ENCODE results near the gene KRTAP6-3.

Gene KRTAP6-3

DNA sequence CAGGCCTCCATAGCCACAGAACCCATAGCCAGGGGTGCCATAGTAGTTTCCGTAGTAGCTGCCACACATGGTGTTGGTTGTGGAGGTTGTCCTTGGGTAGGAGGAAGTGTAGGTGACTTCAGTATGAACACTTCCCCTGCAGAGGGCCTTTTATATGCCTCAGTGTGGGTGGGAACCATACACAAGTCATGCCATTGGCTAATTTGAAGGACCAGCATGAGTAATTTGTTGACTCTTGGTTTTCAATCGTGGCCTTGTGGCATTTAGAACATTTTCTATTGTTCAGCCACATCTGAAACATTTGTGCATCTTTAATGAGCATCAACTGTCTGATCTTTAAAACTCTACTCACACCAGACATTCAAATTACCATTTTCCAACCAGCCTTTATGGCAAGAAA, 21.6 kb downstream of the KRTAP6-3 start, which contains the start of gene KRTAP6-1:
Gene KRTAP6-1 (minus strand): TSS at position 95 of the 400 bp plus-strand sequence. CDS start 26 bp downstream, at position 69.
- Histone ChIP-seq H3K4me3 (ENCODE audit: low read depth, low read length) (no peak within 1 kb of the TSS), H3K36me3 (replicated peaks) (no peaks in the 10 kb centered on the region), H3K27me3 (replicated peaks) (no peaks in the 10 kb centered on the region), H3K27ac (no peak within 1 kb of the TSS)
- DNase-seq: no peak
- TF ChIP-seq, protein P1, sequence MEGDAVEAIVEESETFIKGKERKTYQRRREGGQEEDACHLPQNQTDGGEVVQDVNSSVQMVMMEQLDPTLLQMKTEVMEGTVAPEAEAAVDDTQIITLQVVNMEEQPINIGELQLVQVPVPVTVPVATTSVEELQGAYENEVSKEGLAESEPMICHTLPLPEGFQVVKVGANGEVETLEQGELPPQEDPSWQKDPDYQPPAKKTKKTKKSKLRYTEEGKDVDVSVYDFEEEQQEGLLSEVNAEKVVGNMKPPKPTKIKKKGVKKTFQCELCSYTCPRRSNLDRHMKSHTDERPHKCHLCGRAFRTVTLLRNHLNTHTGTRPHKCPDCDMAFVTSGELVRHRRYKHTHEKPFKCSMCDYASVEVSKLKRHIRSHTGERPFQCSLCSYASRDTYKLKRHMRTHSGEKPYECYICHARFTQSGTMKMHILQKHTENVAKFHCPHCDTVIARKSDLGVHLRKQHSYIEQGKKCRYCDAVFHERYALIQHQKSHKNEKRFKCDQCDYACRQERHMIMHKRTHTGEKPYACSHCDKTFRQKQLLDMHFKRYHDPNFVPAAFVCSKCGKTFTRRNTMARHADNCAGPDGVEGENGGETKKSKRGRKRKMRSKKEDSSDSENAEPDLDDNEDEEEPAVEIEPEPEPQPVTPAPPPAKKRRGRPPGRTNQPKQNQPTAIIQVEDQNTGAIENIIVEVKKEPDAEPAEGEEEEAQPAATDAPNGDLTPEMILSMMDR (IDR thresholded peaks at IDR 0.05; ENCODE audit: low read depth, low read length, missing control alignments): no peak
- in situ Hi-C loops (cut with HindIII; ENCODE audit: low pct_ligation_motif_present, low sequenced_read_pairs): no loop called here

- H3K27ac ChIP-seq: no peak overlapping the region
- in situ Hi-C loops (cut with HindIII; ENCODE audit: low pct_ligation_motif_present, low sequenced_read_pairs): no loop called here
- no peaks in the 10 kb centered on the region for H3K36me3 ChIP-seq (replicated peaks)
- TF ChIP-seq, protein P1 (IDR thresholded peaks at IDR 0.05; ENCODE audit: low read depth, low read length, missing control alignments): no peak
- no peak for DNase-seq
- H3K4me3 ChIP-seq (ENCODE audit: low read depth, low read length): no peak overlapping the region
- H3K27me3 ChIP-seq (replicated peaks): no peaks in the 10 kb centered on the region
These were observed 23.0 kb downstream of the KRTAP6-3 start for GRCh38 chr21:30615199-30615598.

DNA sequence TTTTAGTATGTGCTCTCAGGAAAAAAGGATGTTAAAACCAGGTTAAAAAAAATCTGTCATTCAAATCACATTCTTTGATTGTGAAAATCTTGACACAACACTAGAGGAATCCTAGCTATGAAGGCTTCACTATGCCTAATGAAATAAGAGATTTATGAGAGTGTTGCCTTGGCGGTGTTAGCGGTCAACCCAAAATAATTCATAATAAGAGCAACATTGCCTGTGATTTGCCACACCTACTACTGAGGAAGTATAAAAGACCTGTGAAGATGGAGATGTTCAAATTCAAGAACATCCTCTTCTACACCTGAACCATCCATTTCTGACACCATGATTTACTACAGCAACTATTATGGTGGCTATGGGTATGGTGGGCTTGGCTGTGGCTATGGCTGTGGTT, 23.9 kb downstream of the KRTAP6-3 start, which contains the start of gene KRTAP20-1:
Gene KRTAP20-1 (plus strand): TSS at position 301 of the 400 bp plus-strand sequence. CDS start 30 bp downstream, at position 331.
- TF ChIP-seq, protein P1 (IDR thresholded peaks at IDR 0.05; ENCODE audit: low read depth, low read length, missing control alignments): no peak
- Histone ChIP-seq H3K4me3 (ENCODE audit: low read depth, low read length) (no peak within 1 kb of the TSS), H3K27ac (no peak within 1 kb of the TSS), H3K36me3 (replicated peaks) (no peaks in the 10 kb centered on the region), H3K27me3 (replicated peaks) (no peaks in the 10 kb centered on the region)
- no peak for DNase-seq
- in situ Hi-C loops (cut with HindIII; ENCODE audit: low pct_ligation_motif_present, low sequenced_read_pairs): no loop called here

DNA sequence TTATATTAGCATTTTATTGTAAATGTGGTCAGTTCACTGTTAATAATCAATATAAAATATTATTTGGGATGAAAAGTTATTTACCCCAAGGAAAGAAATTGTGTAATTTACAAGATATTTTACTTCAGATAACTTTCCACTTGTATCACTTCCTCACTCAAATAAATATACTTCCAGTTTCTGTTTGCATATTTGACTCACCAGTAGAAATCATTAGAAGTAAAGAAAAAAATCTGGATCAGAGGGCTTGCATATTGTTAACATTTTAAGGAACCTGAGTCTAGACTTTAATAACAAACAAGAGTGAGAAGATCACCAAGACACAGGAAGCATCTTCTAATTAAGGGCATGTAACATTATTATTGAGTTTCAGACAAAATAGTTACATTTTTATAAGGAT, 27.8 kb downstream of the KRTAP6-3 start:
- in situ Hi-C loops (cut with HindIII; ENCODE audit: low pct_ligation_motif_present, low sequenced_read_pairs): no loop called here
- no peak overlapping the region for H3K27ac ChIP-seq
- H3K27me3 ChIP-seq (replicated peaks): no peaks in the 10 kb centered on the region
- H3K4me3 ChIP-seq (ENCODE audit: low read depth, low read length): no peak overlapping the region
- TF ChIP-seq, protein P1 (IDR thresholded peaks at IDR 0.05; ENCODE audit: low read depth, low read length, missing control alignments): no peak
- no peaks in the 10 kb centered on the region for H3K36me3 ChIP-seq (replicated peaks)
- no peak for DNase-seq

GRCh38 chr21:30620522-30620921, 28.3 kb downstream of the KRTAP6-3 start, which contains the start of gene KRTAP20-4:
Gene KRTAP20-4 (plus strand): TSS chr21:30620627.
- Histone ChIP-seq H3K27me3 (replicated peaks) (no peaks in the 10 kb centered on the region), H3K27ac (no peak within 1 kb of the TSS), H3K4me3 (ENCODE audit: low read depth, low read length) (no peak within 1 kb of the TSS), H3K36me3 (replicated peaks) (no peaks in the 10 kb centered on the region)
- DNase-seq: no peak
- TF ChIP-seq, protein P1 (IDR thresholded peaks at IDR 0.05; ENCODE audit: low read depth, low read length, missing control alignments): no peak
- in situ Hi-C loops (cut with HindIII; ENCODE audit: low pct_ligation_motif_present, low sequenced_read_pairs): no loop called here

GRCh38 chr21:30623362-30623761, 31.1 kb downstream of the KRTAP6-3 start:
- TF ChIP-seq, protein P1 (IDR thresholded peaks at IDR 0.05; ENCODE audit: low read depth, low read length, missing control alignments): no peak
- Histone ChIP-seq H3K27me3 (replicated peaks) (no peaks in the 10 kb centered on the region), H3K4me3 (ENCODE audit: low read depth, low read length) (no peak overlapping the region), H3K27ac (no peak overlapping the region), H3K36me3 (replicated peaks) (no peaks in the 10 kb centered on the region)
- DNase-seq: no peak
- in situ Hi-C loops (cut with HindIII; ENCODE audit: low pct_ligation_motif_present, low sequenced_read_pairs): no loop called here

Measured in brain microvascular endothelial cell (primary cell).